SK-N-SH treated with all-trans-retinoic acid at 6 μM for 48 hours (cell line): ENCODE measurements around the gene KLHL25.

Source experiments
- ATAC-seq: fragments of 200-7000 bp; cut with Tn5 transposase; 3 replicates; pipeline ENCODE4 v1.9.1; 2020; ENCODE audit warnings: mild to moderate bottlenecking, moderate library complexity
- ARNTL ChIP-seq: fragments of 450-650 bp; formaldehyde crosslinking; IDR thresholded peaks from 2 replicates; pipeline ENCODE4 v1.5.0; 2020; ENCODE audit warnings: low read depth, mild to moderate bottlenecking, moderate library complexity, borderline replicate concordance
- BACH2 ChIP-seq: fragments of 250-450 bp; sonication (Bioruptor Pico); IDR thresholded peaks from 2 replicates; pipeline ENCODE4 v1.9.0; 2021; ENCODE audit warnings: mild to moderate bottlenecking, borderline replicate concordance
- CREB5 ChIP-seq: fragments of 250-450 bp; sonication (Bioruptor Pico); IDR thresholded peaks from 2 replicates; pipeline ENCODE4 v1.5.1; 2020; ENCODE audit warnings: low read depth, mild to moderate bottlenecking, moderate library complexity
- CSDC2 ChIP-seq: fragments of 250-450 bp; sonication (Bioruptor Pico); IDR thresholded peaks from 2 replicates; pipeline ENCODE4 v1.5.0; 2020; ENCODE audit warnings: mild to moderate bottlenecking, moderate library complexity
- CSRNP3 ChIP-seq: fragments of 250-450 bp; sonication (Bioruptor Pico); IDR thresholded peaks from 2 replicates; pipeline ENCODE4 v1.5.1; 2021; ENCODE audit warnings: mild to moderate bottlenecking, moderate library complexity
- ESRRG ChIP-seq: fragments of 250-450 bp; sonication (Bioruptor Pico); IDR thresholded peaks from 2 replicates; pipeline ENCODE4 v1.6.1; 2021; ENCODE audit warnings: mild to moderate bottlenecking
- GLIS3 ChIP-seq: fragments of 250-450 bp; sonication (Bioruptor Pico); IDR thresholded peaks from 2 replicates; pipeline ENCODE4 v1.5.0; 2020; ENCODE audit warnings: mild to moderate bottlenecking, moderate library complexity
- ISL1 ChIP-seq: fragments of 250-450 bp; sonication (Bioruptor Pico); IDR thresholded peaks from 2 replicates; pipeline ENCODE4 v2.1.2; 2022; ENCODE audit warnings: mild to moderate bottlenecking, moderate library complexity
- PATZ1 ChIP-seq: fragments of 250-450 bp; sonication (Bioruptor Pico); IDR thresholded peaks from 2 replicates; pipeline ENCODE4 v1.8.0; 2020; ENCODE audit warnings: mild to moderate bottlenecking, moderate library complexity, borderline replicate concordance
- POU6F1 ChIP-seq: fragments of 250-450 bp; sonication (Bioruptor Pico); IDR thresholded peaks from 2 replicates; pipeline ENCODE4 v1.8.0; 2021; ENCODE audit warnings: low read depth, mild to moderate bottlenecking, moderate library complexity, borderline replicate concordance
- PPARA ChIP-seq: fragments of 250-450 bp; sonication (Bioruptor Pico); IDR thresholded peaks from 2 replicates; pipeline ENCODE4 v1.5.0; 2020; ENCODE audit warnings: mild to moderate bottlenecking, borderline replicate concordance
- RARB ChIP-seq: fragments of 250-450 bp; sonication (Bioruptor Pico); IDR thresholded peaks from 2 replicates; pipeline ENCODE4 v1.8.0; 2021; ENCODE audit warnings: mild to moderate bottlenecking, moderate library complexity
- SNAI2 ChIP-seq: fragments of 250-450 bp; sonication (Bioruptor Pico); IDR thresholded peaks from 2 replicates; pipeline ENCODE4 v1.5.0; 2020; ENCODE audit warnings: mild to moderate bottlenecking, moderate library complexity
- TCF4 ChIP-seq: fragments of 250-450 bp; sonication (Bioruptor Pico); IDR thresholded peaks from 2 replicates; pipeline ENCODE4 v1.8.0; 2021; ENCODE audit warnings: mild to moderate bottlenecking, moderate library complexity, borderline replicate concordance
- TSHZ2 ChIP-seq: fragments of 250-450 bp; sonication (Bioruptor Pico); IDR thresholded peaks from 2 replicates; pipeline ENCODE4 v1.5.0; 2020; ENCODE audit warnings: mild to moderate bottlenecking, moderate library complexity
- ZFP3 ChIP-seq: fragments of 250-450 bp; sonication (Bioruptor Pico); IDR thresholded peaks from 2 replicates; pipeline ENCODE4 v1.5.0; 2020; ENCODE audit warnings: mild to moderate bottlenecking, moderate library complexity
- ZFP30 ChIP-seq: fragments of 450-650 bp; formaldehyde crosslinking; IDR thresholded peaks from 2 replicates; pipeline ENCODE4 v1.5.0; 2022; ENCODE audit warnings: mild to moderate bottlenecking, moderate library complexity
- ZNF565 ChIP-seq: fragments of 450-650 bp; formaldehyde crosslinking; conservative IDR thresholded peaks from 2 replicates; pipeline ENCODE4 v1.5.0; 2020; ENCODE audit warnings: low read depth, mild to moderate bottlenecking, moderate library complexity
- ZNF70 ChIP-seq: fragments of 450-650 bp; formaldehyde crosslinking; IDR thresholded peaks from 2 replicates; pipeline ENCODE4 v1.5.0; 2020; ENCODE audit warnings: mild to moderate bottlenecking, moderate library complexity

The KLHL25 gene

GRCh38 chr15:85779249-85779648 lies 15.5 kb downstream of the KLHL25 start:
- TF ChIP-seq TSHZ2 (CRISPR knock-in tag), result no peak
- TF ChIP-seq RARB (CRISPR knock-in tag), result no peak
- TF ChIP-seq GLIS3 (CRISPR knock-in tag), result no peak
- no peak for TF ChIP-seq SNAI2
- TF ChIP-seq CSDC2 (CRISPR knock-in tag), result no peak
- no peak for TF ChIP-seq ZNF565 (CRISPR knock-in tag)
- no peak for TF ChIP-seq ISL1 (CRISPR knock-in tag)
- no peak for TF ChIP-seq POU6F1 (CRISPR knock-in tag)
- TF ChIP-seq BACH2, result no peak
- TF ChIP-seq CREB5, result no peak
- ATAC-seq, result no peak

GRCh38 chr15:85778107-85778776 lies 16.5 kb downstream of the KLHL25 start:
- ATAC-seq, result no peak
- TF ChIP-seq CSRNP3 (CRISPR knock-in tag), result no peak
- TF ChIP-seq SNAI2, result no peak
- TF ChIP-seq ZFP3 (CRISPR knock-in tag), result no peak
- TF ChIP-seq GLIS3 (CRISPR knock-in tag), result no peak
- no peak for TF ChIP-seq ARNTL
- no peak for TF ChIP-seq PPARA
- no peak for TF ChIP-seq ZNF70 (CRISPR knock-in tag)
- no peak for TF ChIP-seq ESRRG (CRISPR knock-in tag)
- no peak for TF ChIP-seq CREB5
- TF ChIP-seq BACH2, result no peak
- TF ChIP-seq, all 23 proteins: peak for 0

GRCh38 chr15:85777250-85778106 lies 17.2 kb downstream of the KLHL25 start:
- ATAC-seq, result no peak
- TF ChIP-seq PATZ1, result no peak
- no peak for TF ChIP-seq CSDC2 (CRISPR knock-in tag)
- TF ChIP-seq POU6F1 (CRISPR knock-in tag), result no peak
- TF ChIP-seq BACH2, result no peak
- no peak for TF ChIP-seq CREB5
- no peak for TF ChIP-seq GLIS3 (CRISPR knock-in tag)
- no peak for TF ChIP-seq SNAI2
- TF ChIP-seq CSRNP3 (CRISPR knock-in tag), result no peak
- TF ChIP-seq TCF4 (CRISPR knock-in tag), result no peak
- no peak for TF ChIP-seq ZNF70 (CRISPR knock-in tag)
- TF ChIP-seq ARNTL, result no peak
- no peak for TF ChIP-seq ESRRG (CRISPR knock-in tag)
- no peak for TF ChIP-seq ZFP30
- no peak for TF ChIP-seq ZFP3 (CRISPR knock-in tag)
- no peak for TF ChIP-seq RARB (CRISPR knock-in tag)
